Right cardiac atrium (tissue), 5 donors: ENCODE measurements around the gene CADPS2. TPM values are rescaled to one million over a fixed set of nuclear protein-coding genes. Genes with fewer than 3 reads are reported as not detected.

Source experiments
- ATAC-seq, 2 donors: fragments of 200-7000 bp; cut with Tn5 transposase; one replicate each; pipeline versions ENCODE4 v1.8.0 to v1.9.1; 2020; ENCODE audit warnings: moderate library complexity in 2 of 2, mild to moderate bottlenecking in 1 of 2
- DNase-seq, 3 donors: peaks; one replicate each; pipeline ENCODE4 v3.0.0-alpha.2; 2020
- H3K27ac ChIP-seq: one replicate; pipeline ENCODE4 v1.5.1; 2013; ENCODE audit warnings: mild to moderate bottlenecking, low read length, control low read depth, moderate library complexity
- H3K27me3 ChIP-seq: one replicate; pipeline ENCODE4 v1.6.1; 2013; ENCODE audit not compliant: control insufficient read depth, insufficient read depth
- H3K4me1 ChIP-seq: one replicate; pipeline ENCODE4 v1.6.1; 2013; ENCODE audit warnings: low read length; ENCODE audit not compliant: control insufficient read depth, insufficient read depth
- H3K4me3 ChIP-seq: one replicate; pipeline ENCODE4 v1.5.1; 2013; ENCODE audit warnings: low read length, control low read depth
- H3K9me3 ChIP-seq: one replicate; pipeline ENCODE4 v1.6.1; 2013; ENCODE audit warnings: low read length; ENCODE audit not compliant: control insufficient read depth
- WGBS: extraction: QIAGEN DNeasy Blood & Tissue Kit; methylation state at CpG from one replicate; pipeline ENCODE4 v1.1.7; 2013; 5-methylcytosine and 5-hydroxymethylcytosine counted together
- intact Hi-C, 4 donors: fragments of 100-400 bp; cut with DNase I; formaldehyde crosslinking; loops; one replicate each; pipeline versions ENCODE4 v1.11.0 to v1.14.0; 2022 to 2023
- polyA plus RNA-seq: library from polyadenylated mRNA; stranded (reverse); fragments of 200-250 nt; gene quantifications from one replicate; pipeline ENCODE4 v1.2.3, GENCODE V29; 2013
- total RNA-seq, 4 donors: library from RNA; stranded (reverse); fragmentation: NEBNext Ultra II Directional; extraction: Animal tissue kit (Norgen Biotek cat#: 25700); gene quantifications; one replicate each; pipeline ENCODE4 v1.2.1, GENCODE V29; 2021
- donor health status: healthy with polysubstance abuse.
- donor health status: DM: no; HTN: yes; CAD: no.
- donor health status: DM: no; HTN: no; CAD: no.
- donor health status: DM: no; HTN: yes; CAD: no; lungs with severe emphysema.
- donor health status: DM: yes; HTN: yes; CAD: no.

CADPS2 gene
- total and polyA plus RNA-seq, 5 donors = 10.4 to 14.1 (median 11.5) TPM

DNA sequence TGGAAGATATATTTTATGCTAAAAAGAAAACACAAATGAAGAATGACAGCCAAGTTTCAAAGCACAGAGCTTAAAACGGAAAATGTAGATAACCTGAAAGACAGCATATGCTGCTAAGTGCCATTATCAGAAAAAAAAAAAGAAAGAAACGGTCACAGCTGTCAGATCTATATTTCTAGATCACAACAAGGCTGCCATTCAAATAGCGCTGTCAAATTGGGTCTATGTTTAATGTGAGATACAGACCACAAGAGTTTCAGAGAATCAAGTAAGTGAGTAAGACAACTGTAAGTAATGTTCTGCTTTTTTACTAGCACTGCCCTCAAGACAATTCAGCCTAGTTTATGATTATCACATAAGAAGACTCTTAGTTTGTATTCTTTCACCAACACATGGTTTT lies 117.4 kb downstream of the CADPS2 start:
- H3K27me3 ChIP-seq = no peaks in the 10 kb centered on the region
- no peak for DNase-seq
- H3K27ac ChIP-seq = no peak overlapping the region
- peaks cover 2% of the 10 kb centered on the region for H3K4me1 ChIP-seq
- WGBS = 42% methylated on average over 3 of the region's 3 CpGs
- no peak for ATAC-seq
- no peaks in the 10 kb centered on the region for H3K9me3 ChIP-seq
- intact Hi-C loops = no loop called here
- no peak overlapping the region for H3K4me3 ChIP-seq

DNA sequence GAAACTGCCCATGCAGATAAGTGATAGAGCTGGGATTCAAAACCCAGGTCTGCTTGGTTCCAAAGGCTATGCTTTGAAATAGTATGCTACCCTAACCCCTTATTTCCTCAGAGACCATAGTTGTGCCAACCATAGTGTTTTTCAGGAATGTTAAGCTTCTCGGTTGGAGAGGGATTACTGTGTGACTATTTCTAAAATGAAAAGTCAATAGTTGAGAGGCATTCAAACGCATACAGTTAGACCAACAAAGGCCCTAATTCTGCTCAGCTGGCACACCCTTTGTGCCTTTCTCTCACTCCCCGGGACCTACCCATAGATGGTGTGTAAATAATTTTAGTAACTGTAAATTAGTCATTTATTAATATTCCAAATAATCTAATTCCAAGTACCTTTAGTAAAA lies 118.9 kb downstream of the CADPS2 start:
- intact Hi-C loops = no loop called here
- DNase-seq (no peak), ATAC-seq (no peak)
- Histone ChIP-seq H3K27me3 (no peaks in the 10 kb centered on the region), H3K27ac (no peak overlapping the region), H3K4me1 (peaks cover 2% of the 10 kb centered on the region), H3K9me3 (no peaks in the 10 kb centered on the region), H3K4me3 (no peak overlapping the region)
- 81% methylated on average over 3 of the region's 3 CpGs for WGBS

- Histone ChIP-seq H3K27ac (no peak overlapping the region), H3K4me3 (no peak overlapping the region), H3K9me3 (no peaks in the 10 kb centered on the region), H3K4me1 (peaks cover 2% of the 10 kb centered on the region), H3K27me3 (no peaks in the 10 kb centered on the region)
- DNase-seq (no peak), ATAC-seq (no peak)
- intact Hi-C loops = no loop called here
- 86% methylated on average over 1 of the region's 1 CpG for WGBS
These were observed 119.7 kb downstream of the CADPS2 start for GRCh38 chr7:122766593-122766992.

DNA sequence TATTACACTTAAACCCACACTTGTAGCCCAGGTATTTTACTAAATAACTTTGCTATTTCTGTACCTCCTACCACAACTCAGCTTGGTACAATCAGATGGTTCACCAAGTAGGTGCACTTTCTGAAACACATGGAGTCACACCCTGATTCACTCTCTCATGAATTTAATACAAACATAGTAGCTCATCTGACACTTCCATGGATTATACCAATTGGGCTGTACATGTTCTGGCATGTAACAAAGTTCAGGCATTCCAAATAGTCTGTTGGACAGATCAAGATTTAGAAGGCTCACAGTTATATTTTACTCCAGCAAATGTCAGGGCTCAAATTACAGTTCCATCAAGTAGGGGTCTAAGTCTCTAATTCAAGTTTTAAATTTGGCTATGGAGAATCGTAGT lies 121.4 kb downstream of the CADPS2 start:
- 59% methylated on average over 1 of the region's 1 CpG for WGBS
- DNase-seq = no peak
- H3K27me3 ChIP-seq = no peaks in the 10 kb centered on the region
- no peaks in the 10 kb centered on the region for H3K9me3 ChIP-seq
- no peak for ATAC-seq
- intact Hi-C loops = no loop called here
- H3K4me3 ChIP-seq = no peak overlapping the region
- H3K27ac ChIP-seq = no peak overlapping the region
- H3K4me1 ChIP-seq = peaks cover 2% of the 10 kb centered on the region

- 52% methylated on average over 2 of the region's 2 CpGs for WGBS
- no peak for ATAC-seq
- Histone ChIP-seq H3K9me3 (no peaks in the 10 kb centered on the region), H3K27me3 (no peaks in the 10 kb centered on the region), H3K4me1 (peaks cover 2% of the 10 kb centered on the region), H3K27ac (no peak overlapping the region), H3K4me3 (no peak overlapping the region)
- intact Hi-C loops = no loop called here
- no peak for DNase-seq
These were observed 122.2 kb downstream of the CADPS2 start for GRCh38 chr7:122764020-122764419.

GRCh38 chr7:122762071-122762470 lies 124.2 kb downstream of the CADPS2 start:
- intact Hi-C loops = no loop called here
- Histone ChIP-seq H3K4me3 (no peak overlapping the region), H3K27me3 (no peaks in the 10 kb centered on the region), H3K9me3 (no peaks in the 10 kb centered on the region), H3K4me1 (peaks cover 2% of the 10 kb centered on the region), H3K27ac (no peak overlapping the region)
- ATAC-seq (no peak), DNase-seq (no peak)
- WGBS = 82% methylated on average over 2 of the region's 2 CpGs

DNA sequence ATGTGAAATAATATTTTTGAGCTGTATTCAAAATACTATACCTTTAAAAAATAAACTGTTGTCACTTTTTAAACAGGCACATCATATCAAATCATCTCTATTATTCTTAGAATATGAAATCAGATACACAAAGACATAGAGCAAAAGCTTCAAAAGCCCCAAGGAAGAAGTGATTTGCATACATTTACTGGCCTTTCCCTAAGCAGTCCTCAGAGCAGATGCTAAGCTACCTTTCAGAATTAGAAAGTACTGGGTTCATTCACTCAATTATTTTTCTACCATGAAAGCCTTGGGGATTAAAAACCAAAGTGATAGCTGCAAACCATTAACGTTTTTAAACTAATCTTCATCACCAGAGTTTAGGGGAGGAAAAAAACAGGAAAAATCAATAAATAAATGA lies 127.8 kb downstream of the CADPS2 start:
- ATAC-seq (no peak), DNase-seq (no peak)
- H3K27me3 ChIP-seq = no peaks in the 10 kb centered on the region
- WGBS = 27% methylated on average over 1 of the region's 1 CpG
- intact Hi-C loops = no loop called here
- no peaks in the 10 kb centered on the region for H3K9me3 ChIP-seq
- H3K4me3 ChIP-seq = no peak overlapping the region
- H3K4me1 ChIP-seq = no peaks in the 10 kb centered on the region
- no peak overlapping the region for H3K27ac ChIP-seq

GRCh38 chr7:122756860-122757259 lies 129.4 kb downstream of the CADPS2 start:
- ATAC-seq (no peak), DNase-seq (no peak)
- Histone ChIP-seq H3K27ac (no peak overlapping the region), H3K4me3 (no peak overlapping the region), H3K4me1 (no peaks in the 10 kb centered on the region), H3K27me3 (no peaks in the 10 kb centered on the region), H3K9me3 (no peaks in the 10 kb centered on the region)
- intact Hi-C loops = no loop called here
- WGBS = 62% methylated on average over 1 of the region's 1 CpG

GRCh38 chr7:122755696-122756095 lies 130.6 kb downstream of the CADPS2 start:
- no peaks in the 10 kb centered on the region for H3K4me1 ChIP-seq
- H3K4me3 ChIP-seq = no peak overlapping the region
- H3K9me3 ChIP-seq = no peaks in the 10 kb centered on the region
- no peaks in the 10 kb centered on the region for H3K27me3 ChIP-seq
- no peak for DNase-seq
- H3K27ac ChIP-seq = no peak overlapping the region
- intact Hi-C loops = no loop called here
- 62% methylated on average over 2 of the region's 2 CpGs for WGBS
- ATAC-seq = no peak

DNA sequence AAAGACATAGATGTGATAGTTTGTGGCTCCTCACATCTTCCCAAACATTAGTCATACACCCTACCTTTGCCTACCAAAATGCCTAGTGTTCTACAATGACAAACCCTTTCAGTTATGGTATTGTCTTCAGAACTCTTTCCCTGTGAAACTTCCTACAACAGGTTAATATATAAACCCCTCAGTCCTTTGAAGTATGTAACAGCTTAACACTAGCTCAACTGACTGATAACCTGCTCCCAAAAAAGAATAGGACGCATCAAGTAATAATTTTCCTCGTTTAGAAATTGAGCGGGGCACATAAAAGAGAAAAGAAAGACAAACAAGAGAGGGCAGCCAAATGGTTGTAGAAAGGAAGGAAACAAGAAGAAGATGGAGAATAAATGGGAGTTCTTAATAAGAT lies 133.7 kb downstream of the CADPS2 start:
- ATAC-seq (no peak), DNase-seq (no peak)
- 52% methylated on average over 3 of the region's 3 CpGs for WGBS
- Histone ChIP-seq H3K27ac (no peak overlapping the region), H3K4me3 (no peak overlapping the region), H3K4me1 (no peaks in the 10 kb centered on the region), H3K27me3 (no peaks in the 10 kb centered on the region), H3K9me3 (no peaks in the 10 kb centered on the region)
- intact Hi-C loops = no loop called here

DNA sequence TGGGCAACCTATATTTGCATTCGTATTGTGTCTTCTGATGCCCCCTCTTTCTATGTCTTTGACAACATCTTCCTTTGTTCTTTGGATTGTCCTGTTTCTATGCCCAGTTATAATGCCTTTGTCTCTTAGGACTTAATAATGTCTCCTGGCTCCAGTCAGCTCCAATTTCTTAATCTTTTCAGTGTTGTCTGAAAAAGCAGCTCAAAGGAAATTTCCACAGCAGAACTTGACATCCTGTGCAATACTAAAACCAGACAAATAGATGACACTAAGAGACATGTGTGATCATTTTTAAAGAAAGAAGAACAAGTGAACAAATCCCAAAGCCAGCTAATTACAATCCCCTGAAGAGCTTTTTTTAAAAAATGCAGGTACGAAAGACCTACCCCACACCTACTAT lies 135.9 kb downstream of the CADPS2 start:
- Histone ChIP-seq H3K4me1 (no peaks in the 10 kb centered on the region), H3K9me3 (no peaks in the 10 kb centered on the region), H3K27me3 (no peaks in the 10 kb centered on the region), H3K4me3 (no peak overlapping the region), H3K27ac (no peak overlapping the region)
- ATAC-seq = no peak
- DNase-seq = no peak
- 86% methylated on average over 2 of the region's 2 CpGs for WGBS
- intact Hi-C loops = no loop called here

GRCh38 chr7:122748195-122748594 lies 138.1 kb downstream of the CADPS2 start:
- Histone ChIP-seq H3K9me3 (no peaks in the 10 kb centered on the region), H3K4me1 (no peaks in the 10 kb centered on the region), H3K4me3 (no peak overlapping the region), H3K27ac (no peak overlapping the region), H3K27me3 (no peaks in the 10 kb centered on the region)
- no peak for ATAC-seq
- whole genome bisulfite sequencing = 84% methylated on average over 2 of the region's 2 CpGs
- intact Hi-C loops = no loop called here
- DNase-seq = no peak
